OCI-LY1 (cell line): Measurements from ENCODE around the gene CDC27.

Source experiments
- H2AFZ ChIP-seq: fragments of 200-600 bp; sonication (generic), shearing (Covaris generic); 2 replicates; pipeline ENCODE4 v1.6.0; 2014; ENCODE audit warnings: antibody characterized with exemption, mild to moderate bottlenecking, low read length
- H3F3A ChIP-seq: fragments of 200-600 bp; sonication (generic), shearing (Covaris generic); 2 replicates; pipeline ENCODE4 v1.6.0; 2014; ENCODE audit warnings: mild to moderate bottlenecking, antibody characterized with exemption, low read length, moderate library complexity; ENCODE audit not compliant: insufficient read depth
- H3K27ac ChIP-seq: fragments of 200-600 bp; sonication (generic); 2 replicates; pipeline ENCODE4 v1.5.1; 2014; ENCODE audit warnings: low read length, mixed run types, mild to moderate bottlenecking, low read depth; ENCODE audit not compliant: poor library complexity, severe bottlenecking
- H3K27me3 ChIP-seq: fragments of 200-600 bp; sonication (generic); 2 replicates; pipeline ENCODE4 v1.6.0; 2014; ENCODE audit warnings: antibody characterized with exemption, mild to moderate bottlenecking, low read length, moderate library complexity; ENCODE audit not compliant: insufficient read depth
- H3K36me3 ChIP-seq: fragments of 200-600 bp; sonication (generic); 2 replicates; pipeline ENCODE4 v1.6.1; 2014; ENCODE audit warnings: mild to moderate bottlenecking, antibody characterized with exemption, low read length, moderate library complexity, mixed read lengths; ENCODE audit not compliant: insufficient read depth
- H3K4me1 ChIP-seq: fragments of 200-600 bp; sonication (generic); 2 replicates; pipeline ENCODE4 v1.5.1; 2014; ENCODE audit warnings: mild to moderate bottlenecking, low read length, moderate library complexity; ENCODE audit not compliant: insufficient read depth, severe bottlenecking
- H3K4me2 ChIP-seq: fragments of 200-600 bp; sonication (generic), shearing (Covaris generic); 2 replicates; pipeline ENCODE4 v1.6.1; 2014; ENCODE audit warnings: low read length
- H3K4me3 ChIP-seq: fragments of 200-600 bp; sonication (generic); 2 replicates; pipeline ENCODE4 v1.5.1; 2014; ENCODE audit warnings: low read length, low read depth, mild to moderate bottlenecking, mixed read lengths; ENCODE audit not compliant: poor library complexity, severe bottlenecking
- H3K79me2 ChIP-seq: fragments of 200-600 bp; shearing (Covaris generic); 2 replicates; pipeline ENCODE4 v1.6.1; 2016; ENCODE audit warnings: mixed run types, low read length, mixed read lengths; ENCODE audit not compliant: insufficient read depth
- H3K9ac ChIP-seq: fragments of 200-600 bp; sonication (generic), shearing (Covaris generic); 2 replicates; pipeline ENCODE4 v1.6.1; 2014; ENCODE audit warnings: mild to moderate bottlenecking, low read length, mixed read lengths
- H3K9me2 ChIP-seq: fragments of 200-600 bp; sonication (generic), shearing (Covaris generic); 2 replicates; pipeline ENCODE4 v1.6.1; 2014; ENCODE audit warnings: low read depth, mild to moderate bottlenecking, low read length, mixed read lengths
- H3K9me3 ChIP-seq: fragments of 200-600 bp; shearing (Covaris generic); 2 replicates; pipeline ENCODE4 v1.6.1; 2014; ENCODE audit warnings: low read length, mixed read lengths
- H4K20me1 ChIP-seq: fragments of 200-600 bp; sonication (generic), shearing (Covaris generic); 2 replicates; pipeline ENCODE4 v1.6.0; 2016; ENCODE audit warnings: mild to moderate bottlenecking, low read length; ENCODE audit not compliant: insufficient read depth
- EZH2 ChIP-seq: fragments of 200-600 bp; sonication (generic), shearing (Covaris generic); IDR thresholded peaks from 2 replicates; pipeline ENCODE4 v1.8.0; 2017; ENCODE audit warnings: borderline replicate concordance, mixed run types, mild to moderate bottlenecking, antibody characterized with exemption, low read length, moderate library complexity, mixed read lengths
- TF ChIP-seq, protein P1 (sequence below): fragments of 200-600 bp; sonication (generic), shearing (Covaris generic); IDR thresholded peaks from 2 replicates; pipeline ENCODE4 v1.5.1; 2017; ENCODE audit warnings: mild to moderate bottlenecking, antibody characterized with exemption, low read length, moderate library complexity, mixed read lengths

CDC27 gene

DNA sequence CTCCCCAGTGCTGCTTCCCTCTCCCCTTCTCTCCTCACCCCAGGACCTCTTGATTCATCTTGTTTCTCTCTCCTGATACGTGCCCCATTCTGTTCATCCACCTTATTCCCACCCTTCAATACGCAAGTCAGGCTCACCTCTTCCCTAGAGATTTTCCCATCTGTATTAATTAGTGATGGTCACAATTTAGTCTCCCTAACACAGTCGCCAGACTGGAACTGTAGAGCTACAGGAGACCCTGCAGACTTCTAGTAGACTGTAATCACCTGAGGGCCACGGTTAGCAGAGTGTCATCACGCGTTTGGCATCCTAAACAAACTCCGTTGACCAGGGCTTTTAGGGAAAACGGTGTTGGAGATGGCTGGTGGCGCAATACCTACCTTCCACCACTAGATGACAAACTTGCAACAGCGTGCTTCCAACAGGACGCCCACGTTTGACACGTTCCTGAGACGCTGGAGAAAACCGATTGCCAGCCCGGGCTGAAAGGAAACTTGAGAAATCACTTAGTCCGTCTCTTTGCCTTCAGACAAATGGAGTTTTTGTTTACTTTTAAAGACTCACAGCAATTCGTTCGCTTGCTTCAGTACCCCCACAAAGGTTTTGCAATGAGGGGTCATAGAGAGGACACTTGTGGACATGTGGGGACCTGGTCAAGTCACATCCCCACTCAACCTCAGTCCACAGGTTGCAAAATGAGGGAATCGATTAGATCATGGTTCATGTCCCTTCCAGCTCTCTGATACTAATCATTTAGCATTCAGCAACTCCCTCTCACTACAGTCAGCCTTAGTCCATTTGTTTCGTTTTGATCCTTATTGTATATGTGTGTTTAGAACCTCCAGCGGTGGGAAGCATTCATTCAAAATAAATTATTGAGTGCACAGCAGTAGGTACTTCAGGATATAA lies 40.7 kb upstream of the CDC27 start:
- TF ChIP-seq, protein P1, sequence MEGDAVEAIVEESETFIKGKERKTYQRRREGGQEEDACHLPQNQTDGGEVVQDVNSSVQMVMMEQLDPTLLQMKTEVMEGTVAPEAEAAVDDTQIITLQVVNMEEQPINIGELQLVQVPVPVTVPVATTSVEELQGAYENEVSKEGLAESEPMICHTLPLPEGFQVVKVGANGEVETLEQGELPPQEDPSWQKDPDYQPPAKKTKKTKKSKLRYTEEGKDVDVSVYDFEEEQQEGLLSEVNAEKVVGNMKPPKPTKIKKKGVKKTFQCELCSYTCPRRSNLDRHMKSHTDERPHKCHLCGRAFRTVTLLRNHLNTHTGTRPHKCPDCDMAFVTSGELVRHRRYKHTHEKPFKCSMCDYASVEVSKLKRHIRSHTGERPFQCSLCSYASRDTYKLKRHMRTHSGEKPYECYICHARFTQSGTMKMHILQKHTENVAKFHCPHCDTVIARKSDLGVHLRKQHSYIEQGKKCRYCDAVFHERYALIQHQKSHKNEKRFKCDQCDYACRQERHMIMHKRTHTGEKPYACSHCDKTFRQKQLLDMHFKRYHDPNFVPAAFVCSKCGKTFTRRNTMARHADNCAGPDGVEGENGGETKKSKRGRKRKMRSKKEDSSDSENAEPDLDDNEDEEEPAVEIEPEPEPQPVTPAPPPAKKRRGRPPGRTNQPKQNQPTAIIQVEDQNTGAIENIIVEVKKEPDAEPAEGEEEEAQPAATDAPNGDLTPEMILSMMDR = peak; percentile 96
- no peak for TF ChIP-seq EZH2
- Histone ChIP-seq H3K9ac (peak overlapping the region; percentile 46; the same call in 1 of the 2 replicates), H3K4me3 (peak overlapping the region; percentile 48)

GRCh38 chr17:47227862-47228261 lies 38.8 kb upstream of the CDC27 start:
- Histone ChIP-seq H3K27me3 (no peaks in the 10 kb centered on the region), H2AFZ (no peak overlapping the region), H3K4me2 (no peak overlapping the region), H3K9ac (no peak overlapping the region), H3K9me3 (peaks cover 5% of the 10 kb centered on the region; the same call in 1 of the 2 replicates), H3K79me2 (no peaks in the 10 kb centered on the region), H4K20me1 (no peaks in the 10 kb centered on the region), H3K4me1 (peaks cover 23% of the 10 kb centered on the region), H3K27ac (no peak overlapping the region), H3K36me3 (no peaks in the 10 kb centered on the region), H3K9me2 (no peaks in the 10 kb centered on the region), H3F3A (no peaks in the 10 kb centered on the region), H3K4me3 (no peak overlapping the region)
- no peak for TF ChIP-seq EZH2
- TF ChIP-seq, protein P1 = no peak

More for the DNA sequence above, 40.7 kb upstream of the CDC27 start:
- Histone ChIP-seq H2AFZ (0 out of 2 replicates have a peak overlapping the region, but pooled peaks have one; percentile 16), H3K9me3 (no peaks in the 10 kb centered on the region), H3K36me3 (no peaks in the 10 kb centered on the region), H3K27ac (no peak overlapping the region), H3K4me2 (peak overlapping the region; percentile 72), H3K9me2 (no peaks in the 10 kb centered on the region), H3K79me2 (no peaks in the 10 kb centered on the region), H3F3A (no peaks in the 10 kb centered on the region), H4K20me1 (no peaks in the 10 kb centered on the region), H3K4me1 (peaks cover 23% of the 10 kb centered on the region), H3K27me3 (no peaks in the 10 kb centered on the region)

- Histone ChIP-seq H3F3A (no peaks in the 10 kb centered on the region), H3K4me2 (no peak overlapping the region), H3K27ac (no peak overlapping the region), H3K9me2 (no peaks in the 10 kb centered on the region), H4K20me1 (no peaks in the 10 kb centered on the region), H3K36me3 (no peaks in the 10 kb centered on the region), H3K27me3 (no peaks in the 10 kb centered on the region), H3K4me1 (peaks cover 22% of the 10 kb centered on the region), H2AFZ (no peak overlapping the region), H3K4me3 (no peak overlapping the region), H3K9ac (no peak overlapping the region), H3K79me2 (no peaks in the 10 kb centered on the region), H3K9me3 (peaks cover 5% of the 10 kb centered on the region; the same call in 1 of the 2 replicates)
- no peak for TF ChIP-seq EZH2
- TF ChIP-seq, protein P1 = no peak
Observed at GRCh38 chr17:47225911-47226688, 37.0 kb upstream of the CDC27 start.
